Measurements from ENCODE around the gene C1orf50.
"Not testable (repeated sequence)": the region's sequence is repeated elsewhere in the genome, so short reads cannot be mapped to it uniquely, and the experiment has no call there.

C1orf50 gene

DNA sequence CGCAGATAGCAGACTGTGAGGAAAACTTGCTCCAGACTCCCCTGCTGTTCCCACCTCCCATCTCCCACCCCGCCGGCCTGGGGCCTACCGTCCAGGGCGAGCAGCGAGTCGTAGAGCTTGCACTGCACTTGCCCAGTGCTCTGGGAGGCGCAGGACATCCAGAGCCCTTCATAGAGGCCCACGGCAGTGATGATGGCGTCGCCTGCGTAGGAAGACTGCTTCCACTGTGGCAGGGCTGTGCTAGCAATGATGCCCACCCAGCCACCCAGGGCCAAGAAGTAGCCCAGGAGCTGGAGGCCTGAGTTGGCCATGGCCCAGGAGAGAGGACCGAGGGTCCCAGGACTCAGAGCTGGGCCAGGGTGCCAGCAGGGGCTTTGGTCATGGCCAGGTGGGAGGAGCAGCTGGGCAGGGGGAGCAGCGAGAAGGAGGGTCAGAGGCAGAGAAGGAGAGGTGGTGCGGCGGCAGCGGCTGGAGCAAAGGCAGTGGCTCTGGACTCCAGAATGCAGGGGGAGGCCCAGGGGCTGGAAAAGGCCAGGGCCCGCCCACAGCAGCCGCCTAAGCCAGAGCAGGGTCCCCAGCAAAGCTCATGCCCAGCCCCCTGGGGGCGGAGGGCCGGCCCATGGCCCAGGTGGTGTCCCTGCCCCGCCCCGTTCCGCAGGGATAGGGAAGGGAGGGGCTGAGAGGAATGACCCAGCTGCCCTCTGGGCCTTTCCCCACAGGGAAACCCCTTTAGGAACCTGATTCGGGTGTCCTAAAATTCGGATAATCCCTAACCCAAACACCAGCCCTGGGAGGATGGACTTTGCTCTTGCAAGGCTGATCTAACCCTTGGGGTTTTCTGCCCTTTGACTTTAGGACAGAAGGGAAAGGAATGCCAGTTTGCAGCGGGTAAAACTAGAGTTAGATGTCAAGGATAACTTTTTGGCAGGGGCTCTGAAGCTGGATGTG, 27.0 kb upstream of the C1orf50 start, which contains the start of gene CLDN19:
CLDN19 (minus strand) TSS at position 484 of the 948 bp plus-strand sequence; CDS start at position 311, 173 bp downstream.
- no peak for FAIRE-seq

DNA sequence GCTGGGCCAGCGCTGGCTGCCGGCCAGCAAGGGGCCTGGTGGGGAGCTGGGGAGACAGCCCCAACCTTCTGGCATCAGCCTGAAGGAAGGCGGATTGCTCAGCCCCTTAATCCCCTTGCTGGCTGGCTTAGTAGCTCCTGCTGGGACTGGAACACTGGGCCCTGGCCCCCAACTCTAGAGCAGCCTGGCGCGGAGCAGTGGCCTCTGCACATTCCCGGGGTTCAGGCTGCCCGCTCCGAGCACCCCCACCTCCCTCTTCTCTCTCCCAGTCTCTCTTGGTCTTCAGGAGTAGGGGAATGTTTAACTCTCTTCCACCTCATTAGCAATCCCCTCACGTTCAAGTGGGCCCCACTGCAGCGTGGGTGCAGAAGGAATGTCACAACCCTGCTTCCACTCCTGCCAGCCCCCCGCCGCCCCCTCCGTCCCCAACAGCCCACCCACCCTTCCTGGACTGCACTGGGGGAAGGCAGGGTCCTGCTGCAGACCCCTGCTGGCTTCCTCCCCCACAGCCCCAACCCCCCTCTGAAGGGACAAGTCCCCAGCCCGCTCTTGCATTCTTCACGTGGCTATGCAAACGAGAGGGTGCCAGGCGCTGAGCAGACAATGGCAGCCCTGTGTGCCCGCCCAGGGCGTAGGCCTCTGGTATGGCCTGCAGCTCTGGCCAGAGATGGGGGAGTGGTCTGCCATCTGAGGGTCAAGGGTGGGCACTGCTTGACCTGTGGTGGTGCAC, 26.0 kb upstream of the C1orf50 start:
- FAIRE-seq, result no peak

DNA sequence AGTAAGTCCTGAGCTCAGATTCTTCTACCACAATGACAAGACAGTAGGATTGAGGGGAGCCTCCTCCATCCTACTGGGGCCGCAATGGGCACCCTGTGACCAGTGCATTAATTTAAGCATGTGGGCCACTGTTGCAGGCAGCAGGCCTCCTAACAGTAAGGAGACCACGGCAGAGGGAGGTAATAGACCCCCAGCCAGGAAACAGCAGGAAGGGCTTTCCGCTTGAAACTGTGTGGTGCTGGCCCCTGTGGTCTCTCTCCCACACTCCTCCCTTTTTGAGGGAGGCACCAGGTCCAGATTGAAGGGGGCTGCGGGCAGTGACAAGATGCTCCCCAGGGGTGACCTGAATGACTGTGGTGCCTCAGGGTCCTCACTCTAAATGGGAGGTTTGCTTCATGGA, 25.3 kb upstream of the C1orf50 start:
- no peak for FAIRE-seq

DNA sequence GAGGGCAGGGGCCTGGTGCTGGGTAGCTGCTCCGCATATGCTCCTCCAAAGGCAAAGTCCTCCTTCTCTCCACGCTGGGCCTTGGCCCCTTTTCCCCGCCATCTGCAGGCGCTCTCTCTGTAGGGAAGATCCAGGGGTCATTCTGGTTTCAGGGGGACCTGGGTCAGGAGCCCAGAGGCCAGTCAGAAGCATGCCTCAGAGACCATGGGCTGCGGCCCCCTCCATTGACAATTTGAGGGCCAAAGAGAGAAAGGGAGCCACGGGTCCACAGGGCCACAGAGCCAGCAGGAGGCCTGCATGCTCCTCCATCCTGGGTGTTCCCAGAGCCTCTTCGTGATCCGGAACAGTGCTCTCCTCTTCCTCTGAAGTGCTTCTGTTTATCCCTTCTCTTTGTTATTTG, 24.9 kb upstream of the C1orf50 start:
- FAIRE-seq, result no peak

DNA sequence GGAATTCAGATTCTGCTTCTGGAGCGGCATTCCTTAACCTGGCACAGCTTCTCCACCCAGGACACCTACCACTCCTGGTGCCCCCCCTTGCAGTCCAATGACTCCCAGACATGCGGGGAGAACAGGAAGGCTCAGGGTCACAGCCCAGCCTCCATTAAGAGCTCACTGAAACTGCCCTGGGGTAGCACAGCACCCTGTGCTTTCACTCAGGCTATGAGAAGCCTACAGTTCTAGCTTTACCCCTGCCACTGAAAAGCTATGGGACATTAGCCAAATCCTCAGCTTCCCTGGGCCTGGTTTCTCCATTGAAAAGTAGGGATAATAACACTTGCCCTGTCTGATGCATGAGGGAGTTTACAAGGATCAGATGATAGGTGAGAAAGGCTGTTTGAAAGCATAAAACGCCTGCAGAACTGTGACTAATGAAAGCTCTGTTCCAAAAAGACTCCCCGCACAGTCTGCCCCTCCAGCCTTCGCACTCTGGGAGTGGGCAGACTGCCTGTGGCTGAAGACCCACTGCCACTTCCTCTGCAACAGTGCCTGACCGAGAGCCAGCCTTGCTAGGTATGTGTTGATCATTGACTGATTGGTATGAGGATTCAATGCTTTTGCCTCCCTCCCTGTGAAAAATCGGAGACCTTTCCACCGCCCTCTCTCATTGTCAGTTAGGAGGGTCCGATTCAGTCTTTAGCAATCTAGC, 24.3 kb upstream of the C1orf50 start:
- no peak for FAIRE-seq

DNA sequence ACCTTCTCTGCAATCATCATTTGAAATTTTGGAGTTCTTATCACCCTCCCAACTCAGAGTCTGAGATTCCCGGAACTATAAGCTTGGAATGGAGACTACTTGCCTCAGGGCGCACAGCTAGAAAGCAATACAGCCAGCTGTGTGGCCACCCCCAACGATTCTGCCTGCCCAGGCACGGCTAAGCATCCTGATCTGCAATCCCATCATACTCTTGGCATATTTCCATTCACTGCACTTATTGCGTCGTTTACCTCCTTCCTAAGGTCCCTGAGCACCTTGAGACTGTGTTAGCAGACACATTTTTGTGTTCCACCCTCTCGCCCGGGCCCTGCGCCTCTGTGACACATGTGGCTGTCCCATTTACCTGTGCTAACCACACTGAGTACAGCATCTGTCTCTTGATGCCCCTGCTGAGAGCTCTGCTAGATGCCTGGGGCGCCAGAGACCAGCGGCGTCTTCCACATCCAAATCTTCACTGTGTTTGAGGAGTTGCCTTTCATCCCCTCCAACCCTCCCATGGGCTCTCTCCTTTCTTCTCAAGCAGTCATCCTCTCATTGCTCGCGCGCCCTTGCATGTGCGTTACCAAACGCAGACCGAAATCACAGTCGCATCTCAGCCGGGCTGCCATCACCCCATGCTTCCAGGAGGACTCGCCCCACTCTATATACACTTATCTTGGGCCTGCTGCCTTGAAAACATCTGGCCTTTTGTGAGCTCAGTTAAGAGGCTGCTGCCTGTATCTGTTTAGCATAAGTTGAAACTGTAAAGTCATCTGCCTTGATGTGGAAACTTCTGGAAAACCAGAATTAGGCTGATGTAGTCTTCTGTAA, 23.5 kb upstream of the C1orf50 start:
- FAIRE-seq, result no peak

DNA sequence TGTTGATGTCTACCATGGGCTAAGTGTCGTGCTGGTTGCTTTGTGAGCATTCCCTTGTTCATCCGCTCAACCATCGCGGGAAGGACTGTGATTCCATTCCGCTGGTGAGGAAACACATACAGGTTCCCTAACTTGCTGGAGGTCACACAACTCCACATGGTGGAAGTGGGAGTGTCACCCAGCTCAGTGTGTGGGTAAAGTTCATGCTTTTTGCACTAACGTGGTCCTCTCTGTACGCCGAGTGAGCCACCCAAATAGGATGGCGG, 23.0 kb upstream of the C1orf50 start:
- no peak for FAIRE-seq

DNA sequence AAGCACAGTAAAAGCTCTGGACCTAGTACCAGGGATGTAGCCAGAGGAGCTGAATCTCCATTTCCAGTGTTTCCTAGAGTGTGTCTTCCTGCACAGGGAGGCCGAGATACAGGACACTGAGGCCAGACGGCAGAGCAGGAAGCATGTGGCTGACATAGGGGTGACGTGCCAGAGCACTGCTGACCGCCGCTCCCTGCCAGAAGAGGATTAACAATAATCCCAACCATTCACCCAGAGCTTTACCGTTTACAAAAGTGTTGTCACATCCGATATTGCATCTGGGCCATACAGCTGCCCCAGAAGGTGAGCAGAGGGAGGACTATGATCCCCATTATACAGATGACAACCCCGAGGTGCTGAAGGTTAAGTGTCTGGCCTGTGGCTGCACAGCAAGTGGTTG, 21.2 kb upstream of the C1orf50 start:
- no peak for FAIRE-seq

DNA sequence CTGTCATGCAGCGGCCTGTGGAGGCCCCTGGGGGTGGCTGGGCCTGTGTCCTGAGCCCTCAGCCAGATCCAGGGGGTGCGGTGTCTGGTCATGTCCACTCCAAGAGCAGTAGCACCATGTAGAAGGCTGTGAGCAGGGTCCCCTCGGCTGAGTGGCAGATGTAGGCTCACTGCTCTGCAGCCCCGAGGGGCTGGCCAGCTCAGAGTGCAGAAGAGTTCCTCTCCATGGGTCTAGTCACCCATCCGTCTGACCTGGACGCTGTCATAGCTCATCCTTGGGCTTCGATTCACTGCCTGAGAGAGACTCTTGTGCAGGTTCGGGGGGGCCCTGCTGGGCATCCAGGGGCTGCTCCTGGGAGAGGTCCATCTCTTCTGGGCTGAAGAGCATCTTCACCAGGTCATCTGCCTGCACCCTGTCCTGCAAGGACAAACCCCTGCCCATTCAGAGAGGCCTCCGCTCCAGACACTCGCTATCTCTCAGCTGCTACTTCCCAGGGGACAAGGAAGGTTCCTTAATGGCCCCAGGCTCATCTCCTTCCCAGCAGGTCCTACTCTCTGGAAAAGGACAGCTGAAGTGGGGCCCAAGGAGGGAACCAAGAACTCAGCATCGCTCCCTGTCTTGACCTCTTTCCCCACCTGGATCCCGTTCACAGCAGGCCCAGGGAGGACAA, 20.5 kb upstream of the C1orf50 start:
- no peak for FAIRE-seq

DNA sequence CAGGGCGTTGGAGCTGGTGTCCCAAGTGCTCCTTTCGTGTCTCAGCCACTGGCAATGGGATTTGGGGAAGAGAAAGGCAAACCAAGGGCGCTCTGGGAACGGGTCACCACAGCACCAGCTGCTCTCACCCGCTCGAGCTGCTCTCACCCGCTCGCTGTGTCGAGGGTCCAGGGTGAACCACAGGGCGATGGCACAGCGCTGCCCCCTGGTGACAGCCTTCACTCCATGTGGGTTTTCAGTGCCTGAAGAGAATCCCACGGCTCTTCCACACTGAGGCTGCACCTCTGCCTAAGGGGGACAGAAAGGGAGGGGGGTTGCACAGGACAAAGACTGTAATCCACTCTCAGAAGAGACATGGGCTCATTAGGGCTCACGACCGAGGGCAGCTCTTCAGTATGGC, 19.9 kb upstream of the C1orf50 start:
- no peak for FAIRE-seq

DNA sequence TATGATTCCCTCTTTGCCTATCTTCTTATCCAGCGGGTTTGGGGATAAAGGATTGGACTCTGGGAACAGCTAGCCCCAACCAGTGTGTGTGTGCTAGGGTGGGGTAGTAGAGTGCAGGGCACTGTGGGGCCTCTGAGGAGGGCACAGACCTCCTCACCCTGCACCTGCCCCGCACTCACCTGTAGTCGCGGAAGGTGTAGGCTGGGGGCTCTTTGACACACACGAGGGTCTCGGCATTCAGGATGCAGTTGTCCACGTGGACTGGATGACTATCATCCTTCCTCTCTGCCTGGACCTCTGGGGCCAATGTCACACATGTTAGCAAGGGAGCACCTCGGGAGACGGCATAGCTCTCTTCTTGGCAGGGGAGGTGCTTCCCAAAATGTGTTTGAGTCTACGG, 19.0 kb upstream of the C1orf50 start:
- no peak for FAIRE-seq

DNA sequence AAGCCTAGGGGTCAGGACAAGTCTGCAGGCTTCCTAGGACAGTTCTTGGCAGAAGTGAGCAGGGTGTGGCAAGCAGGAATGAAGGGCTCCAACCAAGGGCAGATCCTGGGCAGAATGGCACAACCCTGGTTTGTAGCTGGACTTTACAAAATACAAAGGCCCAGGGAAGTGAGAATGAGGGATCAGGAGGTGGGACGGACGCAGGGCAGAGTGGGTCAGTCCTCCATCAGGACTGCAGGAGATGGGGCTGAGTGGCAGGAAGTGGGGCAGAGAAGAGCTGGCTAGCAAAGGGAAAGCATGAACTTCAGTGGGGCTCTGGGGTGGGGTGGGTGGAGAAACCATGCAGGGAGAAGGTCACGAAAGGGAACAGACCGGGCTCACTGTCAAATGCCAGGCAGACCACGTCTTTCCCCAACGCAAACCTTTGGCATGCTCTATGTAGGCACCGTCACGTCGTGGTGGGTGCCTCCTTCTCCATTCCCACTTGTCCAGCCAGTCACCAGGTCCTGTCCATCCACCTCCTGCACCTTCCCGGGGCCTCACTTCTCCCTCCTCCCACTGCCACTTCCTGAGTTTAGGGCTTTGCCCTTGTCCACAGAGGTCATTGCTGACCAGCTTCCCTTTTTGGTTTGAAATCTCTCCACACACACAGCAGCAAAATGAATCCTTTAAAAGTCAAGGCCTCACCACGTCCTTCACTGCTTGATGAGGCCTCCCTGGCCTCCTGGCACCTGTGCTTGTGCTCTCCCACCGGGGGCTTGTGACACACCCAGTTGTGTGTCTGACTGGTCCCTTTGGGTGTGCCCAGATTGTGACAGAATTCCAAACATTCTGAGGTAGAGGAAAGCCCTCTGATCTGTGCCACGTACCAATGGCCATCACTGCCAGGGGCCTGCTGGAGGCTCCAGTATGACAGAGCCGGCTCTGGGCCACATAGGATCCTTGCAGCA, 18.3 kb upstream of the C1orf50 start:
- FAIRE-seq, result no peak

DNA sequence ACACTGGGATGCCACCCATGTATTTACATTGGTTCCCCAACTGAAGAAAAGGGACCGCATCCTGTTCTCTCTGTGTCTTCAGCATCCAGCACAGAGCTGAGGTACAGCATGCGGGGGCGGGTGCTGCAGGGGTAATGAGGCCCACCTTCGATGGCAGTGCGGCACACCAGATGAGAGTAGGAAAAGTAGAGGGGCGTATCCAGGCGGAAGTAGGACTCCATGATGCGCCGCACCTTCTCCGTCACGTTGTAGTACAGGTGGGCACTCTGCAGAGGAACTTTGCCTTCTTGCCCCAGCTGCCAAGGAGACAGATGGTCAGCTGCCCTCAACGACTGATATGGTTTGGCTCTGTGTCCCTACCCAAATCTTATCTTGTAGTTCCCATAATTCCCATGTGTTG, 17.0 kb upstream of the C1orf50 start:
- FAIRE-seq, result no peak

DNA sequence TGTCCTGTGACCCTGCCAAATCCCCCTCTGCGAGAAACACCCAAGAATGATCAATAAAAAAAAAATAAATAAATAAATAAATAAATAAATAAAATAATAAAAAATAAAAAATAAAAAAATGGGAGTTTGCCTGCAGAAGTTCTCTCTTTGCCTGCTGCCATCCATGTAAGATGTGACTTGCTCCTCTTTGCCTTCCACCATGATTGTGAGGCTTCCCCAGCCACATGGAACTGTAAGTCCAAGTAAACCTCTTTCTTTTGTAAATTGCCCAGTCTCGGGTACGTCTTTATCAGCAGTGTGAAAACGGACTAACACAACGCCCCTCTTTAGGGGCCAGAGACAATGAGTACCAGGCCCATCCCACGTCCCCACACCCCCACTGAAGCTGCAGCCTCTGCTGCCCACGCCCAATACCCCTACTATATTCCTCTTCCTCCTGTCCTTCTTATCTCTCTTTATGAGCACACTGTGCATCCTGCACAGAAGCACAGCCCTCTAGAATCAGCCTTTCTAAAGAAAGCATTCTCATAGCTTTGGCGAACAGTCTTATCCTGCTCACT, 15.5 kb upstream of the C1orf50 start:
- not testable (repeated sequence) for FAIRE-seq

DNA sequence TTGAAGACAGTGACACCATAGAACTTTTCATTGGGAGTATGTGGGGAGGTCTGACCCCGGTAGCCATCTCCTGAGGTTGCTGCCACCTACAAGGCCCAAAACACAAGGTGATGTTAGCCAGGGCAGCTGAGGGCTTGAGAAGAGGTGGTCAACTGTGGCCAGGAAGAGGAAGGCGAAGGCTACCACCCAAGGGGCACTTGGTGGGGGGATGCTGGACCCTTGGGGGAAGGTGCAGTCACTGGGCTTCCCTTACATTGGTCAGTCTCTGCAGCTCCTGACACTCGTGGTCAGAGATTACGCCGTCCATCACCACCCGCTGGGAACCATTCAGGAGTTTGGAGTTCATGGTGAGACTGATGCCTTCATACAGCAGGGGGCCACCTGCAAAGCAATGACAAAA, 14.8 kb upstream of the C1orf50 start:
- FAIRE-seq, result no peak

DNA sequence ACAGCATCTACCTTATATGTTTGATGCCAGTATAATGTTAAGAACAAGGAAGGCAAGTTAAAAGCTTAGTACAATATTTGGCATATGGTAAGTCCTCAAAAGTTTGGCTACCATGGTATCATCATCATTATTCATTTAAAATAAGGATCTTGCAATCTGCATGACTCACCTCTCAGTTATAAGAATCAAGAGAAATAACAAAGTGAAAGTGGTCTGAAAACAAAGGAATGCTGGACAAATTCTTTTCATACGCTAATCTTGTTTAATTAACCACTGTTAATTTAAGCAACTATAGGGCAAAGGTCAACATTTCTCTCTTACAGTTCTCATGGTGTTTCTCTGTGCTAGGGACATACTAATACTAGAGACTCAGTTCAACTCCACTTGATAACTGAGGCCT, 14.0 kb upstream of the C1orf50 start:
- no peak for FAIRE-seq

DNA sequence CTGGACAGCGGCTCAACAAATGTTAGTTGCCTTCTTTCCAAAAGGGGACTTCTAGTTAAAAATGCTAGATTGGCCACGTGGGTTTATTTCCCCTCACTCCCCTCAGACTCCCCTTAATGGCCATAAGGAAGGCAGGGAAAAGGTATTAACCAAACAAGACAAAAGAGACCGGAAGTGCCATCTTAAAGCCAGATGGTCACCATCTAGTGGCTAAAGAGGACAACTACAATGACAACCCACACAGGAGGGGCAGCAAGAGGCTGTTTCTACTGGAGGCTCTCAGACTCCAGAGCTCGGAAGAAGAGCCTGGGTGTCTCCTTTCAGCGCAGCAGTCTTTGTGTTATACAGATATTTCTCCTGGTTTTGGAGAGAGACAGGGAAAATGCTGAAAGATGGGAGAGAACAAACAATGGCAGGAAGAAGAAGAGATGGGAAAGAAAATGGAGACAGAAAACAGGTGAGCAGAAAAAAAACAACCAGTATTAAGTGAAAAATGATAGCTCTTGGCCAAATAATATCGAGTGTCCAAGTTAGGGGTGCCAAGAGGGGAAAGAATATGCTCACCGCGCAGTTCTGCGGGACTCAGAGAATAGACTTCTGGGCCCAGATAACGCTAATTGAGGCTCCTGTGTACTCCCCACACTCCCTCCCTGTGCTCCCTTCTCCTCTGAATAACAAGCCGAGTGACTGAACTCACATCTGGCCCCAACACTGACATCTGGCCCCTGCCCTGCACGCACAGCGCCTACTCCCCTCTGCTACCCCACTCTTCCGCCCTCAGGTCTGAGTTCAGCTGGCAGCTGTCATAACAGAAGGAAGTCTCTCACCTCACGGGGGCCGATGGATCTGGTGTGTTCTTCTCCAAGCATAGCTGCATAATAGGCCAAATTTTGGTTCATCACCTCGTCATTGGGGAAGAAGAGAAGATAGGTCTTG, 9.8 kb upstream of the C1orf50 start:
- no peak for FAIRE-seq

DNA sequence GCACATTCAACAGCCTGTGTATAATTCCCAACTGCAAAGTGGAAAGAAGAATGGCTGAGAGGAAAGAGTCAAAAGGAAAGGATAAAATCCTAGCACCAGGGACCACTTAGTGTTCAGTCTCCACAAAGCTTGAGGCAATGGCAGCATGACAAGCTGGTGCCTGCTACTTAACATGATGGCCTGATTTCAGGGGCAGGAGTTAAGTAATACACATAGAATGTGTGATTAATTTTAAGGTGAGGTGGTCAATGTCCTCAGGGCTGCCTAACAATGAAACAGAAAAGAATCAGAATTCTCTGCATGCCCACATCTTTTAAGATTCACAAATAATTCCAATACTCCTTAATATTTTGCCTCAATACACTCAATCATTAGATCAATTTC, 9.2 kb upstream of the C1orf50 start:
- no peak for FAIRE-seq

DNA sequence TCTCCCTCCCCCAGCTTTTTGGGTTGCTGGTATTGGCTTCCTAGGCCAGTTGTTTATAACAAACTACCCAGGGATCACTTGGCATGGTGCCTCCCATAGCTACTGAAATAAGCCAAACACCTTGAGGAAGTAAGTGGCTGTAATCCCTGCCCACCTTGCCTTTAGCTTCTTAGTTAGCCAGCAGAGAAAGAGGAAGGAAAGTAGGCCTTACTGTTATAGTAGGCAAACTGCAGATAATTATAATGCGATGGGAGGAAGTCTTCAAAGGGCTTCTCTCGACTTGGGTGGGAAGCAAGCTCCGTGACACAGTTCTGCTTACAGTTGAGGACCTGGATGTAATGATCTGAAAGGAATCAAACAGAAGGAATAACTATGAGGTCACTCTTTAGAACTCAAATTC, 8.4 kb upstream of the C1orf50 start:
- no peak for FAIRE-seq
